HG02623 (cell line): ENCODE measurements around the gene NREP.

ENCODE experiments used
- ATAC-seq: cut with Tn5 transposase; IDR thresholded peaks from one replicate; pipeline ENCODE4 v1.9.1; 2021; ENCODE audit warnings: moderate library complexity; ENCODE audit not compliant: unreplicated experiment

The NREP gene

GRCh38 chr5:111699324-111699723 lies 57.7 kb downstream of the NREP start:
- ATAC-seq, result no peak

GRCh38 chr5:111697881-111698757 lies 58.9 kb downstream of the NREP start:
- ATAC-seq, result no peak

- no peak for ATAC-seq
Observed at GRCh38 chr5:111697215-111697614, 59.8 kb downstream of the NREP start.

- no peak for ATAC-seq
Observed at GRCh38 chr5:111695991-111696390, 61.0 kb downstream of the NREP start.

- no peak for ATAC-seq
Observed at GRCh38 chr5:111694133-111694532, 62.9 kb downstream of the NREP start.

GRCh38 chr5:111691914-111692313 lies 65.1 kb downstream of the NREP start:
- ATAC-seq, result no peak

GRCh38 chr5:111691508-111691907 lies 65.5 kb downstream of the NREP start:
- no peak for ATAC-seq

- no peak for ATAC-seq
Observed at GRCh38 chr5:111689357-111689935, 67.5 kb downstream of the NREP start.

GRCh38 chr5:111685969-111686368 lies 71.0 kb downstream of the NREP start:
- ATAC-seq, result peak; percentile 52

GRCh38 chr5:111682641-111683040 lies 74.4 kb downstream of the NREP start:
- ATAC-seq, result no peak

GRCh38 chr5:111682121-111682520 lies 74.9 kb downstream of the NREP start:
- ATAC-seq, result no peak

- ATAC-seq, result no peak
Observed at GRCh38 chr5:111681414-111682120, 75.4 kb downstream of the NREP start.

GRCh38 chr5:111680737-111681413 lies 76.1 kb downstream of the NREP start:
- no peak for ATAC-seq

- ATAC-seq, result no peak
Observed at GRCh38 chr5:111679611-111680010, 77.4 kb downstream of the NREP start.
